Measurements from ENCODE around the gene HTR7.

- no peak for TF ChIP-seq EP300 (IDR thresholded peaks at IDR 0.05)
- TF ChIP-seq JUN (IDR thresholded peaks at IDR 0.05), result no peak
- TF ChIP-seq POLR2A (IDR thresholded peaks at IDR 0.05; ENCODE audit: low read length), result no peak
- TF ChIP-seq BHLHE40 (IDR thresholded peaks at IDR 0.05; ENCODE audit: low read depth, low read length), result no peak
These were observed 119.0 kb downstream of the HTR7 start for GRCh38 chr10:90738885-90739284.

All from A549 (cell line).